Measurements from ENCODE around the gene KCNMB3. TPM values are rescaled to one million over a fixed set of nuclear protein-coding genes. Genes with fewer than 3 reads are reported as not detected.

The KCNMB3 gene
- total RNA-seq, 1 experiment from 2014 or later, result not detected

DNA sequence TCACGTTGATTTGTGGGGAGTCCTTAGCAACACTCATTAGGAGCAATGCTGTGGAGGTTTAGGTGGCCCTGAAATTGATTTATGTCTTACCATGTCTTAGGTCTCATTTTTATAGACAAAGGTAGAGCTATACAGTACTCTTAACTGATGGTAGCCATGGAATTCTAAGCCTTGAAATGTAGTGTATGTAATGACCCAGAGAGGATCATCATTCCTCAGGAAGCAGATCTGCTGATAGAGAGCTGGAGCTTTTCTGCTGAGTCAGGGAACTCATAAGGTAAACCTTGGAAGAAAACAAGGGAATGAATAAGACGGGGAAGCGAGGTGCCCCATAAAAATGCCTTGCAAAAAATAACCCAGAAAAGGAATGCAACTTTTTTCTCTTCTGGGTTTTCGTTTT lies 37.9 kb upstream of the KCNMB3 start:
- no peak overlapping the region for H3K4me2 ChIP-seq (ENCODE audit: low read length)
- TF ChIP-seq SP1 (IDR thresholded peaks at IDR 0.05; ENCODE audit: low read depth) (no peak), SIN3A (IDR thresholded peaks at IDR 0.05; ENCODE audit: low read depth) (no peak), ZFX (IDR thresholded peaks at IDR 0.05) (no peak), SRF (IDR thresholded peaks at IDR 0.05; ENCODE audit: low read depth) (no peak), TCF7L2 (IDR thresholded peaks at IDR 0.05; ENCODE audit: borderline replicate concordance, extremely low read depth, insufficient read depth, insufficient read length) (no peak), CEBPB (IDR thresholded peaks at IDR 0.05; ENCODE audit: low read depth) (no peak), EGR1 (IDR thresholded peaks at IDR 0.05; ENCODE audit: low read depth) (no peak), CBX3 (IDR thresholded peaks at IDR 0.05; ENCODE audit: low read depth) (no peak), ZNF274 (IDR thresholded peaks at IDR 0.05; ENCODE audit: low read depth, low read length) (no peak), RAD21 (IDR thresholded peaks at IDR 0.05; ENCODE audit: low read depth) (no peak), EZH2 (IDR thresholded peaks at IDR 0.05) (no peak), ELF1 (IDR thresholded peaks at IDR 0.05; ENCODE audit: borderline replicate concordance, low read depth) (no peak), FOSL1 (IDR thresholded peaks at IDR 0.05; ENCODE audit: low read depth) (no peak)
- TF ChIP-seq, protein P1, sequence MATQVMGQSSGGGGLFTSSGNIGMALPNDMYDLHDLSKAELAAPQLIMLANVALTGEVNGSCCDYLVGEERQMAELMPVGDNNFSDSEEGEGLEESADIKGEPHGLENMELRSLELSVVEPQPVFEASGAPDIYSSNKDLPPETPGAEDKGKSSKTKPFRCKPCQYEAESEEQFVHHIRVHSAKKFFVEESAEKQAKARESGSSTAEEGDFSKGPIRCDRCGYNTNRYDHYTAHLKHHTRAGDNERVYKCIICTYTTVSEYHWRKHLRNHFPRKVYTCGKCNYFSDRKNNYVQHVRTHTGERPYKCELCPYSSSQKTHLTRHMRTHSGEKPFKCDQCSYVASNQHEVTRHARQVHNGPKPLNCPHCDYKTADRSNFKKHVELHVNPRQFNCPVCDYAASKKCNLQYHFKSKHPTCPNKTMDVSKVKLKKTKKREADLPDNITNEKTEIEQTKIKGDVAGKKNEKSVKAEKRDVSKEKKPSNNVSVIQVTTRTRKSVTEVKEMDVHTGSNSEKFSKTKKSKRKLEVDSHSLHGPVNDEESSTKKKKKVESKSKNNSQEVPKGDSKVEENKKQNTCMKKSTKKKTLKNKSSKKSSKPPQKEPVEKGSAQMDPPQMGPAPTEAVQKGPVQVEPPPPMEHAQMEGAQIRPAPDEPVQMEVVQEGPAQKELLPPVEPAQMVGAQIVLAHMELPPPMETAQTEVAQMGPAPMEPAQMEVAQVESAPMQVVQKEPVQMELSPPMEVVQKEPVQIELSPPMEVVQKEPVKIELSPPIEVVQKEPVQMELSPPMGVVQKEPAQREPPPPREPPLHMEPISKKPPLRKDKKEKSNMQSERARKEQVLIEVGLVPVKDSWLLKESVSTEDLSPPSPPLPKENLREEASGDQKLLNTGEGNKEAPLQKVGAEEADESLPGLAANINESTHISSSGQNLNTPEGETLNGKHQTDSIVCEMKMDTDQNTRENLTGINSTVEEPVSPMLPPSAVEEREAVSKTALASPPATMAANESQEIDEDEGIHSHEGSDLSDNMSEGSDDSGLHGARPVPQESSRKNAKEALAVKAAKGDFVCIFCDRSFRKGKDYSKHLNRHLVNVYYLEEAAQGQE (IDR thresholded peaks at IDR 0.05; ENCODE audit: low read depth), result no peak
- TF ChIP-seq, protein P2, sequence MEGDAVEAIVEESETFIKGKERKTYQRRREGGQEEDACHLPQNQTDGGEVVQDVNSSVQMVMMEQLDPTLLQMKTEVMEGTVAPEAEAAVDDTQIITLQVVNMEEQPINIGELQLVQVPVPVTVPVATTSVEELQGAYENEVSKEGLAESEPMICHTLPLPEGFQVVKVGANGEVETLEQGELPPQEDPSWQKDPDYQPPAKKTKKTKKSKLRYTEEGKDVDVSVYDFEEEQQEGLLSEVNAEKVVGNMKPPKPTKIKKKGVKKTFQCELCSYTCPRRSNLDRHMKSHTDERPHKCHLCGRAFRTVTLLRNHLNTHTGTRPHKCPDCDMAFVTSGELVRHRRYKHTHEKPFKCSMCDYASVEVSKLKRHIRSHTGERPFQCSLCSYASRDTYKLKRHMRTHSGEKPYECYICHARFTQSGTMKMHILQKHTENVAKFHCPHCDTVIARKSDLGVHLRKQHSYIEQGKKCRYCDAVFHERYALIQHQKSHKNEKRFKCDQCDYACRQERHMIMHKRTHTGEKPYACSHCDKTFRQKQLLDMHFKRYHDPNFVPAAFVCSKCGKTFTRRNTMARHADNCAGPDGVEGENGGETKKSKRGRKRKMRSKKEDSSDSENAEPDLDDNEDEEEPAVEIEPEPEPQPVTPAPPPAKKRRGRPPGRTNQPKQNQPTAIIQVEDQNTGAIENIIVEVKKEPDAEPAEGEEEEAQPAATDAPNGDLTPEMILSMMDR (IDR thresholded peaks at IDR 0.05 in 2 of 3, conservative IDR thresholded peaks at IDR 0.05 in 1 of 3; ENCODE audit: borderline replicate concordance in 1 of 3, insufficient read depth in 1 of 3, low read depth in 2 of 3, low read length in 2 of 3), result no peak
- TF ChIP-seq, protein P3, sequence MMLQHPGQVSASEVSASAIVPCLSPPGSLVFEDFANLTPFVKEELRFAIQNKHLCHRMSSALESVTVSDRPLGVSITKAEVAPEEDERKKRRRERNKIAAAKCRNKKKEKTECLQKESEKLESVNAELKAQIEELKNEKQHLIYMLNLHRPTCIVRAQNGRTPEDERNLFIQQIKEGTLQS (IDR thresholded peaks at IDR 0.05), result no peak
- CTCF ChIA-PET, result no interaction called here
- no peak overlapping the region for H3K9ac ChIP-seq (ENCODE audit: low read length)
- H3K79me2 ChIP-seq (ENCODE audit: insufficient read depth, low read length), result no peaks in the 10 kb centered on the region
- no peaks in the 10 kb centered on the region for H3K9me3 ChIP-seq (ENCODE audit: control insufficient read depth in 1 of 2, insufficient read depth in 1 of 2, low read depth in 1 of 2, low read length in 2 of 2)
- DNase-seq (ENCODE audit: low read depth, low spot score) (no peak), ATAC-seq (no peak)
- no peak overlapping the region for H2AFZ ChIP-seq (ENCODE audit: low read depth, low read length, poor library complexity, severe bottlenecking)
- no peaks in the 10 kb centered on the region for H3K9me2 ChIP-seq (ENCODE audit: insufficient read depth)
- intact Hi-C loops (cut with micrococcal nuclease), result no loop called here
- BruUV-seq (replicated peaks), result no TSS peak
- H3K4me3 ChIP-seq (replicated peaks in 1 of 2; ENCODE audit: low read depth in 1 of 2, low read length in 2 of 2), result no peak overlapping the region
- H3K4me1 ChIP-seq (ENCODE audit: control insufficient read depth in 1 of 2, insufficient read depth in 2 of 2, low read length in 2 of 2), result no peaks in the 10 kb centered on the region
- RAD21 ChIA-PET (ENCODE audit: low non-redundant PET in 1 of 2, low total read pairs in 2 of 2, uncharacterized antibody in 2 of 2, unreplicated experiment in 2 of 2), result no interaction called here
- no peaks in the 10 kb centered on the region for H4K20me1 ChIP-seq (ENCODE audit: insufficient read depth)
- H3K27ac ChIP-seq (ENCODE audit: low read depth, low read length), result no peak overlapping the region
- no peaks in the 10 kb centered on the region for H3K36me3 ChIP-seq (ENCODE audit: control insufficient read depth in 1 of 2, insufficient read depth in 2 of 2, low read length in 2 of 2)
- POLR2A ChIA-PET, result no interaction called here
- H3K27me3 ChIP-seq (ENCODE audit: insufficient read depth, low read length), result no peaks in the 10 kb centered on the region

Data from HCT116 (cell line).